ENCODE results near the gene ITLN2. TPM values are rescaled to one million over a fixed set of nuclear protein-coding genes. Genes with fewer than 3 reads are reported as not detected.
A peak's percentile ranks its signal among the peaks of the same experiment; 100 is the strongest.

Gene ITLN2
- total and polyA plus RNA-seq, 2 experiments from 2014 or later: 8.0 to 12.8 TPM

GRCh38 chr1:160971618-160972056 lies 17.0 kb upstream of the ITLN2 start:
- Histone ChIP-seq H3K4me3 (no peak overlapping the region), H3K4me1 (ENCODE audit: insufficient read depth) (peaks cover 21% of the 10 kb centered on the region), H3K27me3 (ENCODE audit: insufficient read depth) (no peaks in the 10 kb centered on the region), H3K27ac (ENCODE audit: low read depth) (peak overlapping the region; percentile 23), H4K20me1 (replicated peaks; ENCODE audit: insufficient read depth) (no peaks in the 10 kb centered on the region), H3K79me2 (replicated peaks; ENCODE audit: insufficient read depth) (no peaks in the 10 kb centered on the region), H2AFZ (no peak overlapping the region), H3K4me2 (peak overlapping the region; percentile 58), H3K9me2 (ENCODE audit: insufficient read depth) (no peaks in the 10 kb centered on the region), H3F3A (replicated peaks; ENCODE audit: low read depth) (no peaks in the 10 kb centered on the region), H3K36me3 (ENCODE audit: insufficient read depth) (no peaks in the 10 kb centered on the region)
- Mint-ChIP-seq H3K36me3 (ENCODE audit: low read depth) (no peaks in the 10 kb centered on the region), H3K4me3 (peak overlapping the region; percentile 1), H3K9me3 (no peaks in the 10 kb centered on the region), H3K27me3 (ENCODE audit: insufficient read depth, low read depth, poor library complexity) (peaks cover 5% of the 10 kb centered on the region), H3K4me1 (peaks cover 24% of the 10 kb centered on the region), H3K27ac (peak overlapping the region; percentile 85)
- TF ChIP-seq JUNB (IDR thresholded peaks at IDR 0.05; ENCODE audit: unreplicated experiment) (no peak), EZH2phosphoT487 (IDR thresholded peaks at IDR 0.05; ENCODE audit: unreplicated experiment) (no peak)
- DNase-seq (ENCODE audit: low spot score) (peak; percentile 79), ATAC-seq (peak; percentile 94)

GRCh38 chr1:160963521-160963920 lies 8.9 kb upstream of the ITLN2 start:
- H3K79me2 ChIP-seq (replicated peaks; ENCODE audit: insufficient read depth): no peaks in the 10 kb centered on the region
- H3K4me1 ChIP-seq (ENCODE audit: insufficient read depth): peaks cover 9% of the 10 kb centered on the region
- no peaks in the 10 kb centered on the region for H3K27me3 ChIP-seq (ENCODE audit: insufficient read depth)
- H3K4me3 ChIP-seq: no peak overlapping the region
- ATAC-seq: no peak
- H3K4me1 Mint-ChIP-seq: peaks cover 10% of the 10 kb centered on the region; the same call in 2 of the 3 replicates
- H4K20me1 ChIP-seq (replicated peaks; ENCODE audit: insufficient read depth): no peaks in the 10 kb centered on the region
- H3K9me2 ChIP-seq (ENCODE audit: insufficient read depth): no peaks in the 10 kb centered on the region
- no peak overlapping the region for H3K4me2 ChIP-seq
- H3K27ac Mint-ChIP-seq: no peak overlapping the region
- no peak for DNase-seq (ENCODE audit: low spot score)
- TF ChIP-seq CTCF (conservative IDR thresholded peaks at IDR 0.05; ENCODE audit: low read depth in 2 of 2) (no peak), ZNF114 (CRISPR knock-in tag; IDR thresholded peaks at IDR 0.05) (no peak)
- H3K27me3 Mint-ChIP-seq (ENCODE audit: insufficient read depth, low read depth, poor library complexity): peaks cover 6% of the 10 kb centered on the region
- H3K27ac ChIP-seq (ENCODE audit: low read depth): no peak overlapping the region
- H3F3A ChIP-seq (replicated peaks; ENCODE audit: low read depth): no peaks in the 10 kb centered on the region
- H3K36me3 ChIP-seq (ENCODE audit: insufficient read depth): no peaks in the 10 kb centered on the region
- no peaks in the 10 kb centered on the region for H3K36me3 Mint-ChIP-seq (ENCODE audit: low read depth)
- H3K4me3 Mint-ChIP-seq: no peak overlapping the region
- no peaks in the 10 kb centered on the region for H3K9me3 Mint-ChIP-seq
- no peak overlapping the region; the same call in 1 of the 2 replicates for H2AFZ ChIP-seq

- peaks cover 9% of the 10 kb centered on the region for H3K4me1 ChIP-seq (ENCODE audit: insufficient read depth)
- ATAC-seq (peak; percentile 89), DNase-seq (ENCODE audit: low spot score) (peak; percentile 54)
- TF ChIP-seq EZH2 (IDR thresholded peaks at IDR 0.05; ENCODE audit: low read depth, unreplicated experiment): no peak
- TF ChIP-seq ZNF114 (CRISPR knock-in tag; IDR thresholded peaks at IDR 0.05): no peak
- no peak for TF ChIP-seq ZNF462 (CRISPR knock-in tag; IDR thresholded peaks at IDR 0.05)
- no peak for TF ChIP-seq ETS1 (IDR thresholded peaks at IDR 0.05)
Observed at GRCh38 chr1:160961419-160961818, 6.8 kb upstream of the ITLN2 start.

More at GRCh38 chr1:160961419-160961818, 6.8 kb upstream of the ITLN2 start:
- no peaks in the 10 kb centered on the region for H3K36me3 Mint-ChIP-seq (ENCODE audit: low read depth)
- H3K4me2 ChIP-seq: no peak overlapping the region
- no peaks in the 10 kb centered on the region for H3F3A ChIP-seq (replicated peaks; ENCODE audit: low read depth)
- H3K4me1 Mint-ChIP-seq: peaks cover 10% of the 10 kb centered on the region; the same call in 2 of the 3 replicates
- H2AFZ ChIP-seq: no peak overlapping the region
- H3K27me3 ChIP-seq (ENCODE audit: insufficient read depth): no peaks in the 10 kb centered on the region
- no peak overlapping the region for H3K4me3 ChIP-seq
- H3K4me3 Mint-ChIP-seq: no peak overlapping the region
- no peaks in the 10 kb centered on the region for H3K9me2 ChIP-seq (ENCODE audit: insufficient read depth)
- H3K27me3 Mint-ChIP-seq (ENCODE audit: insufficient read depth, low read depth, poor library complexity): peaks cover 7% of the 10 kb centered on the region
- H4K20me1 ChIP-seq (replicated peaks; ENCODE audit: insufficient read depth): no peaks in the 10 kb centered on the region
- H3K36me3 ChIP-seq (ENCODE audit: insufficient read depth): no peaks in the 10 kb centered on the region
- no peaks in the 10 kb centered on the region for H3K79me2 ChIP-seq (replicated peaks; ENCODE audit: insufficient read depth)
- H3K9me3 Mint-ChIP-seq: no peaks in the 10 kb centered on the region
- H3K27ac ChIP-seq (ENCODE audit: low read depth): no peak overlapping the region
- H3K27ac Mint-ChIP-seq: no peak overlapping the region
